HepG2 (cell line): ENCODE data around the gene TCF25. TPM values are rescaled to one million over a fixed set of nuclear protein-coding genes. Genes with fewer than 3 reads are reported as not detected.

ENCODE experiments used
- ATM ChIP-seq: fragments of 450-650 bp; IDR thresholded peaks from 2 replicates; pipeline ENCODE4 v1.7.1; 2017; ENCODE audit warnings: mild to moderate bottlenecking, borderline replicate concordance
- CCDC6 ChIP-seq: sonication (generic); formaldehyde crosslinking; IDR thresholded peaks from 2 replicates; pipeline ENCODE4 v1.8.1; 2022; ENCODE audit warnings: mild to moderate bottlenecking, missing genetic modification reagents, moderate library complexity
- FOXA3 ChIP-seq: IDR thresholded peaks from 2 replicates; pipeline ENCODE4 v1.6.1; 2016; ENCODE audit warnings: missing genetic modification reagents, missing compliant biosample characterization
- HDAC6 ChIP-seq: fragments of 200-600 bp; sonication (generic); IDR thresholded peaks from 2 replicates; pipeline ENCODE4 v1.7.0; 2017; ENCODE audit warnings: mild to moderate bottlenecking, antibody characterized with exemption, low read length, low read depth
- HNRNPUL1 ChIP-seq: fragments of 200-400 bp; formaldehyde crosslinking; IDR thresholded peaks from 2 replicates; pipeline ENCODE4 v1.6.1; 2017; ENCODE audit warnings: low read depth, mild to moderate bottlenecking, low read length, moderate library complexity
- JUNB ChIP-seq: sonication (generic); formaldehyde crosslinking; IDR thresholded peaks from 2 replicates; pipeline ENCODE4 v1.8.0; 2022; ENCODE audit warnings: missing genetic modification reagents, mild to moderate bottlenecking, borderline replicate concordance
- KDM1A ChIP-seq: IDR thresholded peaks from 2 replicates; pipeline ENCODE4 v1.6.1; 2016; ENCODE audit warnings: missing compliant biosample characterization
- MEF2D ChIP-seq: sonication (generic); formaldehyde crosslinking; IDR thresholded peaks from 2 replicates; pipeline ENCODE4 v1.5.1; 2020; ENCODE audit warnings: mild to moderate bottlenecking, missing genetic modification reagents
- NR2F1 ChIP-seq, 2 experiments: fragments of 450-650 bp in 1 of 2; formaldehyde crosslinking in 1 of 2; IDR thresholded peaks; 2 replicates each; pipeline versions ENCODE4 v1.5.0 to v1.6.1; 2016 to 2020; ENCODE audit warnings: mild to moderate bottlenecking in 1 of 2, missing compliant biosample characterization in 1 of 2, missing genetic modification reagents in 1 of 2, moderate library complexity in 1 of 2
- RBM22 ChIP-seq: fragments of 200-400 bp; formaldehyde crosslinking; optimal IDR thresholded peaks from 2 replicates; pipeline ENCODE3; 2017; ENCODE audit warnings: mild to moderate bottlenecking, low read length, moderate library complexity
- RBM39 ChIP-seq: fragments of 200-400 bp; formaldehyde crosslinking; IDR thresholded peaks from one replicate; pipeline ENCODE4 v1.6.1; 2018; ENCODE audit warnings: antibody characterized with exemption, mild to moderate bottlenecking, low read depth, low read length; ENCODE audit not compliant: poor library complexity, severe bottlenecking
- SAFB2 ChIP-seq: sonication (generic); formaldehyde crosslinking; IDR thresholded peaks from 2 replicates; pipeline ENCODE4 v1.5.1; 2020; ENCODE audit warnings: missing genetic modification reagents, low read depth, mild to moderate bottlenecking, borderline replicate concordance
- ZFP36 ChIP-seq: fragments of 150-350 bp; IDR thresholded peaks from 2 replicates; pipeline ENCODE4 v1.6.1; 2018; ENCODE audit warnings: borderline replicate concordance, low read length, low read depth; ENCODE audit not compliant: partially characterized antibody
- ZNF251 ChIP-seq: sonication (generic); formaldehyde crosslinking; IDR thresholded peaks from 2 replicates; pipeline ENCODE4 v1.9.0; 2021; ENCODE audit warnings: mild to moderate bottlenecking, missing genetic modification reagents
- ZNF337 ChIP-seq: sonication (generic); formaldehyde crosslinking; IDR thresholded peaks from 2 replicates; pipeline ENCODE4 v1.5.1; 2020; ENCODE audit warnings: missing genetic modification reagents, low read depth, mild to moderate bottlenecking, borderline replicate concordance
- ZNF430 ChIP-seq: sonication (generic); formaldehyde crosslinking; IDR thresholded peaks from 2 replicates; pipeline ENCODE4 v1.9.0; 2021; ENCODE audit warnings: mild to moderate bottlenecking, missing genetic modification reagents
- ZNF460 ChIP-seq: sonication (generic); formaldehyde crosslinking; IDR thresholded peaks from 2 replicates; pipeline ENCODE4 v1.5.1; 2020; ENCODE audit warnings: missing genetic modification reagents, mild to moderate bottlenecking, borderline replicate concordance
- ZNF615 ChIP-seq: sonication (generic); formaldehyde crosslinking; IDR thresholded peaks from 2 replicates; pipeline ENCODE4 v1.5.0; 2020; ENCODE audit warnings: mild to moderate bottlenecking, missing genetic modification reagents, borderline replicate concordance
- ZNF75D ChIP-seq: sonication (generic); formaldehyde crosslinking; IDR thresholded peaks from 2 replicates; pipeline ENCODE4 v1.8.1; 2023; ENCODE audit warnings: missing genetic modification reagents, mild to moderate bottlenecking, borderline replicate concordance
- polyA plus RNA-seq, 8 experiments: library from polyadenylated mRNA; depleted of rRNA in 3 of 8; stranded (reverse) in 7 of 8; unstranded in 1 of 8; fragments of >200 nt; fragmentation: Illumina TruSeq in 4 of 8; extraction: Trizol in 4 of 8; gene quantifications; 2 replicates each; pipeline versions ENCODE4 v1.2.1 to v1.2.3, GENCODE V29; 2011 to 2016; ENCODE audit warnings: low read depth in 4 of 8, missing spikeins in 1 of 8, mixed read lengths in 1 of 8; ENCODE audit not compliant: insufficient read depth in 1 of 8
- total RNA-seq, 5 experiments: library from RNA; depleted of rRNA; stranded (reverse); fragments of >200 nt; fragmentation: Illumina TruSeq; extraction: Trizol; gene quantifications; 2 replicates each; pipeline ENCODE4 v1.2.3, GENCODE V29; 2016; ENCODE audit warnings: low read depth in 1 of 5
- TF ChIP-seq, protein P1 (sequence below): sonication (generic); formaldehyde crosslinking; conservative IDR thresholded peaks from 2 replicates; pipeline ENCODE4 v1.4.0; 2020; ENCODE audit warnings: missing genetic modification reagents
- TF ChIP-seq, protein P2 (sequence below): sonication (generic); formaldehyde crosslinking; IDR thresholded peaks from 2 replicates; pipeline ENCODE4 v1.4.0; 2020; ENCODE audit warnings: mild to moderate bottlenecking, missing genetic modification reagents
- TF ChIP-seq, protein P3 (sequence below): sonication (generic); formaldehyde crosslinking; IDR thresholded peaks from 2 replicates; pipeline ENCODE4 v1.4.0; 2020; ENCODE audit warnings: mild to moderate bottlenecking, low read depth, missing genetic modification reagents
- TF ChIP-seq, protein P4 (sequence below): IDR thresholded peaks from 2 replicates; pipeline ENCODE4 v1.6.1; 2018; ENCODE audit warnings: missing genetic modification reagents

Gene TCF25
- total and polyA plus RNA-seq, 2 of the 13 experiments (the other 11 are each of a cell fraction or from before 2014, with no cell fraction given), result 138 to 206 TPM

DNA sequence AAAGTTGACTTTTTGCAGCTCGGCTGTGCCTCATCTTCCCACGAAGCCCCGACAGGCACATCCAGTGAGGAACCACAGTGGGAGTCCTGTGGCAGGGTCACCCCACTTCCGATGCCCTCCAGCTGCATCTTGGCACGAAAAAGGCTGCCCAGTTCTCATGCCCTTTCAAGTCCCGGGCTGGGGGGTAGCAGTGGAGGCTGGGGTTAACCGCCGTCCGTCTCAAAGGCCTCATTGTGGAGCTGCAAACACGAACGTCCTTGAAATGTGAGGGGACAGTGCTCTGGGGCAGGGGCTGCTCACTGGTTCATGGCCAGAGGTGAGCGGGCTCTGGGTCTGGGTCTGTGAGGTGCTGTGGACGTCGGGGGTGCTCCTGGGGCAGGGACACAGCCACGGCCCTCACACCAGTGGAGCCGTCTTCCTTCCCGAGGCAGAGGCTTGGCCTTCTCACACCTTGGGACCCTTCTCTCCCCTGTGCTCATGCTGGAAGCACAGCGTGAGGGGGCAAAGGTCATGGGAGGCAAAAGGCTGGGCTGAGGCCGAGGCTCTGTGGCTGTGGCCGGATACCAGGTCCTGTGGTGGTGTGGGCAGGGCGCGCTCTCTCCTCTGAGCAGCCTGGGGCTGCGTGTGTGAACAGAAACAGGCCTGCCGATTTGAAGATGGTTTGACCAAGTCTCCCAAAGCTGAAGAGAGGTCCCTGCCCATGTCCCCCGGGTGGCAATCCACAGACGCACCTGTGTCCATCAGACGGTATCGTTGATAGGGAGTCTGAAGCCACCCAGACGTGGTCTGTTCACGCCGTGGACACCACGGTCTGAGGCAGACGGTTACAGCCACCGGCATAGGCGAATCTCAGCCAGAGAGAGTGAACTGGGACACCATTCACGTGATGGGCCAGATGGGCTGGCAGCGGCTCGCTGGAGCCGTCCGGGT is 42.2 kb downstream of the TCF25 start (continued):
- TF ChIP-seq, protein P1, sequence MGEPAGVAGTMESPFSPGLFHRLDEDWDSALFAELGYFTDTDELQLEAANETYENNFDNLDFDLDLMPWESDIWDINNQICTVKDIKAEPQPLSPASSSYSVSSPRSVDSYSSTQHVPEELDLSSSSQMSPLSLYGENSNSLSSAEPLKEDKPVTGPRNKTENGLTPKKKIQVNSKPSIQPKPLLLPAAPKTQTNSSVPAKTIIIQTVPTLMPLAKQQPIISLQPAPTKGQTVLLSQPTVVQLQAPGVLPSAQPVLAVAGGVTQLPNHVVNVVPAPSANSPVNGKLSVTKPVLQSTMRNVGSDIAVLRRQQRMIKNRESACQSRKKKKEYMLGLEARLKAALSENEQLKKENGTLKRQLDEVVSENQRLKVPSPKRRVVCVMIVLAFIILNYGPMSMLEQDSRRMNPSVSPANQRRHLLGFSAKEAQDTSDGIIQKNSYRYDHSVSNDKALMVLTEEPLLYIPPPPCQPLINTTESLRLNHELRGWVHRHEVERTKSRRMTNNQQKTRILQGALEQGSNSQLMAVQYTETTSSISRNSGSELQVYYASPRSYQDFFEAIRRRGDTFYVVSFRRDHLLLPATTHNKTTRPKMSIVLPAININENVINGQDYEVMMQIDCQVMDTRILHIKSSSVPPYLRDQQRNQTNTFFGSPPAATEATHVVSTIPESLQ (CRISPR knock-in tag), result no peak
- TF ChIP-seq ZNF75D (CRISPR knock-in tag) (no peak), ZNF337 (peak; percentile 91), HDAC6 (no peak), FOXA3 (CRISPR knock-in tag) (peak; percentile 18; the same call in 1 of the 2 replicates), KDM1A (no peak), ZNF251 (no peak), ZNF460 (CRISPR knock-in tag) (peak; percentile 80; the same call in 1 of the 2 replicates), JUNB (CRISPR knock-in tag) (peak; percentile 31; the same call in 1 of the 2 replicates), ZNF430 (CRISPR knock-in tag) (peak; percentile 92; the same call in 1 of the 2 replicates), ZNF615 (CRISPR knock-in tag) (no peak), RBM39 (peak; percentile 86), ZFP36 (no peak), MEF2D (CRISPR knock-in tag) (no peak), SAFB2 (CRISPR knock-in tag) (0 out of 2 replicates have a peak, but pooled peaks have one; percentile 21), HNRNPUL1 (no peak), NR2F1 (CRISPR knock-in tag; IDR thresholded peaks at IDR 0.05) (peak; percentile 89 to 96), RBM22 (peak; percentile 98), ATM (no peak), CCDC6 (CRISPR knock-in tag) (peak; percentile 81)
- TF ChIP-seq, protein P2, sequence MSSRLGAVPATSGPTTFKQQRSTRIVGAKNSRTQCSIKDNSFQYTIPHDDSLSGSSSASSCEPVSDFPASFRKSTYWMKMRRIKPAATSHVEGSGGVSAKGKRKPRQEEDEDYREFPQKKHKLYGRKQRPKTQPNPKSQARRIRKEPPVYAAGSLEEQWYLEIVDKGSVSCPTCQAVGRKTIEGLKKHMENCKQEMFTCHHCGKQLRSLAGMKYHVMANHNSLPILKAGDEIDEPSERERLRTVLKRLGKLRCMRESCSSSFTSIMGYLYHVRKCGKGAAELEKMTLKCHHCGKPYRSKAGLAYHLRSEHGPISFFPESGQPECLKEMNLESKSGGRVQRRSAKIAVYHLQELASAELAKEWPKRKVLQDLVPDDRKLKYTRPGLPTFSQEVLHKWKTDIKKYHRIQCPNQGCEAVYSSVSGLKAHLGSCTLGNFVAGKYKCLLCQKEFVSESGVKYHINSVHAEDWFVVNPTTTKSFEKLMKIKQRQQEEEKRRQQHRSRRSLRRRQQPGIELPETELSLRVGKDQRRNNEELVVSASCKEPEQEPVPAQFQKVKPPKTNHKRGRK (CRISPR knock-in tag), result 0 out of 2 replicates have a peak, but pooled peaks have one; percentile 51
- TF ChIP-seq, protein P3, sequence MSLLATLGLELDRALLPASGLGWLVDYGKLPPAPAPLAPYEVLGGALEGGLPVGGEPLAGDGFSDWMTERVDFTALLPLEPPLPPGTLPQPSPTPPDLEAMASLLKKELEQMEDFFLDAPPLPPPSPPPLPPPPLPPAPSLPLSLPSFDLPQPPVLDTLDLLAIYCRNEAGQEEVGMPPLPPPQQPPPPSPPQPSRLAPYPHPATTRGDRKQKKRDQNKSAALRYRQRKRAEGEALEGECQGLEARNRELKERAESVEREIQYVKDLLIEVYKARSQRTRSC (CRISPR knock-in tag), result 0 out of 2 replicates have a peak, but pooled peaks have one; percentile 76
- TF ChIP-seq, protein P4, sequence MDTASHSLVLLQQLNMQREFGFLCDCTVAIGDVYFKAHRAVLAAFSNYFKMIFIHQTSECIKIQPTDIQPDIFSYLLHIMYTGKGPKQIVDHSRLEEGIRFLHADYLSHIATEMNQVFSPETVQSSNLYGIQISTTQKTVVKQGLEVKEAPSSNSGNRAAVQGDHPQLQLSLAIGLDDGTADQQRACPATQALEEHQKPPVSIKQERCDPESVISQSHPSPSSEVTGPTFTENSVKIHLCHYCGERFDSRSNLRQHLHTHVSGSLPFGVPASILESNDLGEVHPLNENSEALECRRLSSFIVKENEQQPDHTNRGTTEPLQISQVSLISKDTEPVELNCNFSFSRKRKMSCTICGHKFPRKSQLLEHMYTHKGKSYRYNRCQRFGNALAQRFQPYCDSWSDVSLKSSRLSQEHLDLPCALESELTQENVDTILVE, result peak; percentile 56
